ENCODE measurements around the gene SEMA3A. TPM values are rescaled to one million over a fixed set of nuclear protein-coding genes. Genes with fewer than 3 reads are reported as not detected.

SEMA3A gene
- total and polyA plus RNA-seq, 2 of the 4 experiments (the other 2 are of a cell fraction): 31.2 to 213 TPM

DNA sequence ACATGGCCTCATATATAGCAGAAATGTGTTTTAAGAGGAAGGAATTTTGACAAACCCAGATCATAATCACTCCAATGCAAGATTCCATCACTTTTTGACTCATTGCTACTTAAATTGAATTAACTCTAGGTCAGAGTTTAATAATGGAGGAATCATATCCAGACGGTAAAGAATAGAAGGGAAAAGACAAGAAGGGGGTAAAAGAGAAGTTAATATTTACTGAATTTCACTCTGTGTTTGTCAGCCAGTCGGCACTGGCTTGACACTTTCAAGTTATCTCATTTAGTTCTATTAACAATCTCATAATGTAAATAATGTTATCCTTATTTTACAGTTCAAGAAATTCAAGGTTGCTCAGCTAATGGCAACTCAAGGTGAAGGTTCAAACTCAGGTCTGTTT, 147.5 kb downstream of the SEMA3A start:
- no peak overlapping the region for H3K4me3 ChIP-seq (ENCODE audit: insufficient read depth, low read depth, low read length)
- H3K9me1 ChIP-seq (ENCODE audit: insufficient read depth, low read length): peaks cover 5% of the 10 kb centered on the region
- no peak overlapping the region for H4K91ac ChIP-seq (ENCODE audit: insufficient read depth, low read depth, low read length)
- dilution Hi-C loops (cut with HindIII; ENCODE audit: low sequenced_read_pairs, unreplicated experiment) (no loop called here), intact Hi-C loops (cut with micrococcal nuclease) (no loop called here), in situ Hi-C loops (cut with MboI; ENCODE audit: low sequenced_read_pairs) (no loop called here)
- no peak overlapping the region for H2BK15ac ChIP-seq (ENCODE audit: low read depth, low read length)
- no peak overlapping the region for H3K4ac ChIP-seq (ENCODE audit: low read depth, low read length)
- no peak overlapping the region for H4K5ac ChIP-seq (ENCODE audit: low read depth, low read length)
- no peak for ATAC-seq (ENCODE audit: low read depth)
- no peaks in the 10 kb centered on the region for H4K20me1 ChIP-seq (ENCODE audit: insufficient read depth, low read length)
- H3K27me3 ChIP-seq (ENCODE audit: control insufficient read depth, insufficient read depth, low read length): no peaks in the 10 kb centered on the region
- POLR2A ChIA-PET (ENCODE audit: unreplicated experiment): no interaction called here
- CTCF ChIA-PET: interaction anchor here (0.7 kb wide), 1 partner anchor 334 kb away, joined by 3 read pairs; no protein-coding TSS in a partner anchor
- peaks cover 6% of the 10 kb centered on the region for H3K4me1 ChIP-seq (ENCODE audit: control insufficient read depth, insufficient read depth, low read length)
- H2BK20ac ChIP-seq (ENCODE audit: low read depth, low read length): no peak overlapping the region
- no peak overlapping the region for H3K27ac ChIP-seq (ENCODE audit: insufficient read depth, low read length)
- H3K56ac ChIP-seq (ENCODE audit: extremely low read depth, insufficient read depth, low read length): no peak overlapping the region
- H2AK5ac ChIP-seq (ENCODE audit: low read depth, low read length): no peak overlapping the region
- H3K9ac ChIP-seq (ENCODE audit: low read depth, low read length): no peak overlapping the region
- H2AK9ac ChIP-seq (replicated peaks; ENCODE audit: low read depth, low read length, poor library complexity): no peak overlapping the region
- no peaks in the 10 kb centered on the region for H3K9me3 ChIP-seq (ENCODE audit: control insufficient read depth, insufficient read depth, low read length)
- no peak overlapping the region for H3K4me2 ChIP-seq (ENCODE audit: low read depth, low read length)
- no CpG with 5 or more reads among the region's 2 CpGs for WGBS, 2 experiments (ENCODE audit: extremely low coverage in 2 of 2, insufficient read length in 1 of 2)
- peaks cover 9% of the 10 kb centered on the region for H3K36me3 ChIP-seq (ENCODE audit: control insufficient read depth, insufficient read depth, low read length)
- no peak overlapping the region for H3K14ac ChIP-seq (replicated peaks; ENCODE audit: low read depth, low read length)
- no peak overlapping the region for H3K23ac ChIP-seq (ENCODE audit: low read depth, low read length)
- H4K8ac ChIP-seq (ENCODE audit: low read depth in 2 of 2, low read length in 2 of 2): no peak overlapping the region
- H3K18ac ChIP-seq (ENCODE audit: low read depth, low read length): no peak overlapping the region
- H2BK5ac ChIP-seq (ENCODE audit: low read depth, low read length, poor library complexity, severe bottlenecking): no peak overlapping the region
- DNase-seq: no peak
- H3K79me1 ChIP-seq (ENCODE audit: low read depth in 1 of 2, low read length in 2 of 2): peaks cover 0 to 16% of the 10 kb centered on the region in 2 experiments; a peak in 2 of 4 replicates
- no peak overlapping the region for H2BK120ac ChIP-seq (ENCODE audit: low read depth, low read length)
- TF ChIP-seq RFX5 (IDR thresholded peaks at IDR 0.05; ENCODE audit: low read depth, low read length): no peak
- TF ChIP-seq, protein P1, sequence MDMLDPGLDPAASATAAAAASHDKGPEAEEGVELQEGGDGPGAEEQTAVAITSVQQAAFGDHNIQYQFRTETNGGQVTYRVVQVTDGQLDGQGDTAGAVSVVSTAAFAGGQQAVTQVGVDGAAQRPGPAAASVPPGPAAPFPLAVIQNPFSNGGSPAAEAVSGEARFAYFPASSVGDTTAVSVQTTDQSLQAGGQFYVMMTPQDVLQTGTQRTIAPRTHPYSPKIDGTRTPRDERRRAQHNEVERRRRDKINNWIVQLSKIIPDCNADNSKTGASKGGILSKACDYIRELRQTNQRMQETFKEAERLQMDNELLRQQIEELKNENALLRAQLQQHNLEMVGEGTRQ (IDR thresholded peaks at IDR 0.05; ENCODE audit: low read depth, low read length): no peak
- H2AFZ ChIP-seq (replicated peaks; ENCODE audit: low read length, poor library complexity): no peak overlapping the region
- no TSS peak for BruUV-seq (replicated peaks)
